GM23248 (cell line): ENCODE data around the gene EEF1A2. TPM values are rescaled to one million over a fixed set of nuclear protein-coding genes. Genes with fewer than 3 reads are reported as not detected.

Source experiments
- DNase-seq: peaks from one replicate; pipeline ENCODE4 v3.0.0-alpha.2; 2015
- H2AFZ ChIP-seq: fragments of 200-600 bp; sonication (generic); 2 replicates; pipeline ENCODE4 v1.6.1; 2016; ENCODE audit warnings: antibody characterized with exemption
- H3F3A ChIP-seq: fragments of 200-600 bp; sonication (generic); 2 replicates; pipeline ENCODE4 v1.6.1; 2016; ENCODE audit warnings: mild to moderate bottlenecking, antibody characterized with exemption, mixed run types; ENCODE audit not compliant: insufficient read depth
- H3K27ac ChIP-seq: fragments of 200-600 bp; sonication (generic); 2 replicates; pipeline ENCODE4 v1.5.1; 2016; ENCODE audit warnings: mild to moderate bottlenecking
- H3K27me3 ChIP-seq: fragments of 200-600 bp; sonication (generic); replicated peaks from 2 replicates; pipeline ENCODE4 v1.6.1; 2016; ENCODE audit warnings: mild to moderate bottlenecking; ENCODE audit not compliant: insufficient read depth
- H3K36me3 ChIP-seq: fragments of 200-600 bp; sonication (generic); 2 replicates; pipeline ENCODE4 v1.6.1; 2016; ENCODE audit warnings: low read depth, mild to moderate bottlenecking
- H3K4me1 ChIP-seq: fragments of 200-600 bp; sonication (generic); 2 replicates; pipeline ENCODE4 v1.6.1; 2016; ENCODE audit warnings: mild to moderate bottlenecking; ENCODE audit not compliant: insufficient read depth
- H3K4me2 ChIP-seq: fragments of 200-600 bp; sonication (generic); one replicate; pipeline ENCODE4 v1.6.1; 2016; ENCODE audit warnings: mild to moderate bottlenecking; ENCODE audit not compliant: unreplicated experiment
- H3K4me3 ChIP-seq: fragments of 200-600 bp; sonication (generic); 2 replicates; pipeline ENCODE4 v1.5.1; 2016; ENCODE audit warnings: mild to moderate bottlenecking
- H3K79me2 ChIP-seq: fragments of 200-600 bp; sonication (generic); 2 replicates; pipeline ENCODE4 v1.6.1; 2016; ENCODE audit warnings: mild to moderate bottlenecking; ENCODE audit not compliant: insufficient read depth
- H3K9ac ChIP-seq: fragments of 200-600 bp; sonication (generic); 2 replicates; pipeline ENCODE4 v1.6.1; 2016; ENCODE audit warnings: mild to moderate bottlenecking
- H3K9me2 ChIP-seq: fragments of 200-600 bp; sonication (generic); 2 replicates; pipeline ENCODE4 v1.6.1; 2016; ENCODE audit warnings: mixed run types, mild to moderate bottlenecking, moderate library complexity; ENCODE audit not compliant: insufficient read depth
- H3K9me3 ChIP-seq: fragments of 200-600 bp; sonication (generic); one replicate; pipeline ENCODE4 v1.6.1; 2017; ENCODE audit warnings: low read depth
- H4K20me1 ChIP-seq: fragments of 200-600 bp; sonication (generic); 2 replicates; pipeline ENCODE4 v1.6.0; 2016; ENCODE audit not compliant: insufficient read depth
- EZH2 ChIP-seq: fragments of 200-600 bp; sonication (generic); IDR thresholded peaks from 2 replicates; pipeline ENCODE4 v1.6.1; 2018; ENCODE audit warnings: antibody characterized with exemption, mild to moderate bottlenecking; ENCODE audit not compliant: insufficient read depth, poor library complexity, severe bottlenecking
- EZH2phosphoT487 ChIP-seq: fragments of 200-600 bp; sonication (generic); IDR thresholded peaks from 2 replicates; pipeline ENCODE4 v1.6.1; 2018; ENCODE audit warnings: antibody characterized with exemption, moderate library complexity, mild to moderate bottlenecking, low read depth; ENCODE audit not compliant: insufficient read depth
- WGBS, 2 experiments: methylation state at CpG; one replicate each; pipeline ENCODE4 v1.1.6; 2015 to 2017; ENCODE audit warnings: low lambda C conversion rate in 2 of 2, low coverage in 1 of 2; ENCODE audit errors: missing lambda C conversion rate in 2 of 2; 5-methylcytosine and 5-hydroxymethylcytosine counted together
- in situ Hi-C: fragments of 300-500 bp; cut with MboI; formaldehyde crosslinking; loops from 2 replicates; pipeline ENCODE4 v1.15.0; 2020
- polyA plus RNA-seq: library from polyadenylated mRNA; unstranded; fragments of >200 nt; fragmentation: Nextera tagmentation; extraction: Ambion mirVana; gene quantifications from 2 replicates; pipeline ENCODE4 v1.2.1, GENCODE V29; 2016
- total RNA-seq: library from RNA; depleted of rRNA; stranded (reverse); fragments of >200 nt; shearing (Covaris generic); gene quantifications from 2 replicates; pipeline ENCODE4 v1.2.3, GENCODE V29; 2014

Gene EEF1A2
- total and polyA plus RNA-seq, 2 experiments from 2014 or later, result 0.43 TPM; not detected in 1

DNA sequence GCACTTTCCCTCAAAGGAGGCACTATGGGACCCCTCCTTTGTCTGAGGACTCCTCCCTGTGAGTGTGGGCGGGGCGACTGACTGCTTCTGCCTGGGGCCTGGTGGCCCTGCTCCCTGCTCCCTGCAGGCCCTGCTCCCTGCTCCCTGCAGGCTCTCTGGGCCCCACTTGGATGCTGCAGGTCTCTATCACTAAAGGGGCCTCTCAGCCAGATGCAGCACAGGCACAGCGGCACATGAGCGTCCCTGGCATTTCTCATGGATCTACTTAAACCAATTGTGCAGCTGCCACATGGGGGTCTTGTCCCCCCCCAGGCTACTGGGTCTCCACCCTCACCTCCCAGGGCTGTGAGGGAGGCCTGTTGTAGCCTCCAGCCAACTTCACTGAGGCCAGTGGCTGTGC is 7.8 kb downstream of the EEF1A2 start:
- no peaks in the 10 kb centered on the region for H3K4me1 ChIP-seq
- in situ Hi-C loops, result no loop called here
- no peak overlapping the region for H3K4me2 ChIP-seq
- no peaks in the 10 kb centered on the region for H3K9me3 ChIP-seq
- TF ChIP-seq EZH2phosphoT487 (no peak), EZH2 (no peak)
- no peaks in the 10 kb centered on the region for H3F3A ChIP-seq
- 28 to 39% methylated on average over 4 of the region's 4 CpGs for WGBS, 2 experiments
- H3K9me2 ChIP-seq, result no peaks in the 10 kb centered on the region
- no peak overlapping the region for H3K9ac ChIP-seq
- peaks cover 11% of the 10 kb centered on the region for H3K27me3 ChIP-seq
- H4K20me1 ChIP-seq, result no peaks in the 10 kb centered on the region
- H3K4me3 ChIP-seq, result no peak overlapping the region
- DNase-seq, result no peak
- H3K79me2 ChIP-seq, result no peaks in the 10 kb centered on the region
- no peak overlapping the region for H3K27ac ChIP-seq
- H3K36me3 ChIP-seq, result no peaks in the 10 kb centered on the region
- no peak overlapping the region for H2AFZ ChIP-seq

DNA sequence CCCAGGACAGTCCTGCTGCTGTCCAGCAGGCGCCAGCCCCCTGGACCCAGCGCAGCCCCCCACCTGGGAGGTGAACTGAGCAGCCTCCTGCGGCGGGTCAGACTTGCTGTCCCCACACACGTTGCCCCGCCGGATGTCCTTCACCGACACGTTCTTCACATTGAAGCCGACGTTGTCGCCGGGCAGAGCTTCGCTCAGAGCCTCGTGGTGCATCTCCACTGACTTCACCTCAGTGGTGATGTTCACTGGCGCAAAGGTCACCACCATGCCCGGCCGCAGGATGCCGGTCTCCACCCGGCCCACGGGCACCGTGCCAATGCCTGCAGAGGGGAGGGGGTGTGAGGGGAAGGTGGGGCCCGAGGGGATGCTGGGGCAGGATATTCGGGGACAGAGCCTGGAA is 8.5 kb downstream of the EEF1A2 start:
- Histone ChIP-seq H3F3A (no peaks in the 10 kb centered on the region), H3K9me2 (no peaks in the 10 kb centered on the region), H3K79me2 (no peaks in the 10 kb centered on the region), H3K9me3 (no peaks in the 10 kb centered on the region), H3K27ac (no peak overlapping the region), H3K4me2 (no peak overlapping the region), H4K20me1 (no peaks in the 10 kb centered on the region), H3K4me1 (no peaks in the 10 kb centered on the region), H3K27me3 (peaks cover 18% of the 10 kb centered on the region), H3K4me3 (no peak overlapping the region), H3K9ac (no peak overlapping the region), H2AFZ (no peak overlapping the region), H3K36me3 (no peaks in the 10 kb centered on the region)
- TF ChIP-seq EZH2phosphoT487, result no peak
- in situ Hi-C loops, result no loop called here
- 53 to 56% methylated on average over 18 to 24 of the region's 24 CpGs for WGBS, 2 experiments
- no peak for DNase-seq

DNA sequence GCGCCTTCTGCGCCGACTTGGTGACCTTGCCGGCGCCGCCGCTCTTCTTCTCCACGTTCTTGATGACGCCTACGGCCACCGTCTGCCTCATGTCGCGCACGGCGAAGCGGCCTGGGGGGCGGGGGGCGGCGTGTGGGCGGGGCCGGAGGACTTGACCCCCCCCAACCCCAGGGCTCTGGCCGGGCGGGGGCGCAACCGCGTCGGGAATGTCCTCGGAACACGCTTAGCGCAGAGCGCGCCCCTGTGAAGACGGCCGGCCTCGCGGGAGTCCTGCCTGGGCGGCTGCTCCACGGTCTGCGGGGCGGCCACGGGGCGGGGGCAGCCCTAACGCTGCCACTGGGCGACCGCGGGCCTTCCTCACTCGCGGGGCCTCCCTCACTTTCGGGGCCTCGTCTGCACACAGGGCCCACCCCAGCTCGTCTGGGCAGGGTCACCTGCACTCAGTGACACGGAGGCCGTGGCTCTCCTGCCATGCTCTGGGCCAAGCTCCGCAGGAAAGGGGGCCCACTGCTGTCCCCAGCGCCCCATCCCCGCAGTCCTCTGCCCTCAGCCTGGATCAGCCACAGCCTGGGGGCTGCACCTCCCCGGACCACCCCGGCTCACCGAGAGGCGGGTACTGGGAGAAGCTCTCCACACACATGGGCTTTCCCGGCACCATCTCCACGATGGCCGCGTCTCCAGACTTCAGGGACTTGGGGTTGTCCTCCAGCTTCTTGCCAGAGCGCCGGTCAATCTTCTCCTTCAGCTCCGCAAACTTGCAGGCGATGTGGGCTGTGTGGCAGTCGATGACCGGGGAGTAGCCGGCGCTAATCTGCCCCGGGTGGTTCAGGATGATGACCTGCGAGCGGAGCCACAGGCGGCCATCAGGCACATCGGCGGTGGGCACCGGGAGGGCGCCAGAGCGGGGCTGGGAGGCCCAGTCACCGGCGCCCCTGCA is 10.3 kb downstream of the EEF1A2 start:
- Histone ChIP-seq H3K9ac (no peak overlapping the region), H3K36me3 (no peaks in the 10 kb centered on the region), H3K27me3 (peaks cover 18% of the 10 kb centered on the region), H2AFZ (no peak overlapping the region), H3K9me3 (no peaks in the 10 kb centered on the region), H4K20me1 (no peaks in the 10 kb centered on the region), H3K4me3 (no peak overlapping the region), H3K4me2 (no peak overlapping the region), H3K9me2 (no peaks in the 10 kb centered on the region), H3K4me1 (no peaks in the 10 kb centered on the region), H3F3A (no peaks in the 10 kb centered on the region), H3K27ac (no peak overlapping the region), H3K79me2 (no peaks in the 10 kb centered on the region)
- TF ChIP-seq EZH2 (no peak), EZH2phosphoT487 (no peak)
- in situ Hi-C loops, result no loop called here
- WGBS, 2 experiments, result 9 to 20% methylated on average over 52 to 61 of the region's 83 CpGs
- no peak for DNase-seq

DNA sequence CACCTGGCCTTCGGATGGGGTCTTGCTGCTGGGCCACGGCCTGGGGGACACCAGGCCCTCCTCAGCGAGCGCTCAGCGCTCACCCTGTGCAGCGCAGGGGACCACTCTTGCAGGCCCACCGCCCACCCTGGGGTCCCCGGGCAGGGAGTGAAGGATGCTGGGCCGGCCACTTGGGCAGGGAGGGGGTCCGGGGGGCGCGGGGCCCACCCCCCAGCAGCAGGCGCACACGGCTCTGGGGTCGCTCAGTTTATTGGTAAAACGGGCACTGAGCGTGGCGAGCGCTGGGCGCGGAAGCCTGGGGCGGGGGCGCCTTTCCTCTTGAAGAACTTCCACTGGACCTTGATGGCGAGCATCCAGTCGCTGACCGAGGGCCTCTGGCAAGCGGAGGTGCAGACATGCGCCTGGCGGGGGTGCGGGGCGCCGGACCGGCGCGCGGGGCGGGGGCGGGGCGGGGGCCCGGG is 11.1 kb downstream of the EEF1A2 start:
- Histone ChIP-seq H4K20me1 (no peaks in the 10 kb centered on the region), H3K4me2 (no peak overlapping the region), H3K9me3 (no peaks in the 10 kb centered on the region), H3K9me2 (no peaks in the 10 kb centered on the region), H2AFZ (no peak overlapping the region), H3K36me3 (no peaks in the 10 kb centered on the region), H3K79me2 (no peaks in the 10 kb centered on the region), H3K27ac (no peak overlapping the region), H3K4me1 (no peaks in the 10 kb centered on the region), H3K27me3 (peaks cover 24% of the 10 kb centered on the region), H3F3A (no peaks in the 10 kb centered on the region), H3K9ac (no peak overlapping the region), H3K4me3 (no peak overlapping the region)
- WGBS, 2 experiments, result 23 to 40% methylated on average over 20 to 24 of the region's 40 CpGs
- DNase-seq, result no peak
- in situ Hi-C loops, result no loop called here
- TF ChIP-seq EZH2phosphoT487 (no peak), EZH2 (no peak)
